HG03571 (cell line): ENCODE data around the gene CACNA2D3.

ENCODE experiments used
- ATAC-seq: cut with Tn5 transposase; IDR thresholded peaks from one replicate; pipeline ENCODE4 v1.9.1; 2021; ENCODE audit not compliant: unreplicated experiment

The CACNA2D3 gene

DNA sequence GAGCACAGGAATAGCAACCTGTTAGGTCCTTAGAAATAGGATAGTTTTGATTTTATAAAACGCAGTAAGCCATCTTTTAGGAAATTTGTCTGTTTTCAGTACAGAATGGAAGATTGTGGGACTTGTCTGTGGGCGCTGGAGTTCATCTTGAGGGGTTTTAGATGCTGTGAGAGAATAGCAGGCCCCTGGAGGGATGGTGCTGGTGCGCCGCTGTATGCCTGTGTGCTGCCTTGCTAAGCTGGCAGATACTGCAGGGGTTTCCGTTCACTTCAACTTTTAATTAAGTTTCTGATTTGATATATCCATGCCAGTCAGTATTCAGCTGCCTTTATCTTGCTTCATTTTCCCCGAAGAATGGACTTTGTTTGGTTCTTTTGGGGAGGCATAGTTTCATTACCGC is 4.2 kb downstream of the CACNA2D3 start:
- no peak for ATAC-seq

DNA sequence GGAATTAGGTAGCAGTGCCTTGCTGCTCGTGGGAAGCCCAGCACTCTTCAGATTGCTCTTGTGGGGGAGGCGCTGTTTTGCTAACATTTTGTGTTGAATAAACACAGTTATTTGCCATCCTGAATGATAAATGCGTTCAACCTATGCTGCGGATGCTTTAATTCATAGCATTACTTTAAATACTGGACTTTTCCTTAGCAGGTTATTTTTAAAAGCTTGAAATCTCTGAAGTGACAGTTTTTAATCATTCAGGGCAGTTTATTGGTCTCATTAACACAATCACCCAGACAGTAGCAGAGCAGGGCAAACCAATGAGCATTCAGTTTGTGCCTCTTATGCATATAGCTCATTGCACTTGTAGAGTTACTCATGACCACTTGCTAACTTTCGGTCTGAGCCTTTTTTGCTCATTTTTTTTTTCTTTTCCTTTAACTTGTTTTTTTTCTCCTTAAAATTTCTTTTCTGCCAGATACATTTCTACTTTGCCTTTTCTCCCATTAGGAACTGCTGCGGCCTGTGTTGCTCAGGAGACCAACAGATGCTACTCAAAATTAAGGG is 5.2 kb downstream of the CACNA2D3 start:
- ATAC-seq: no peak

DNA sequence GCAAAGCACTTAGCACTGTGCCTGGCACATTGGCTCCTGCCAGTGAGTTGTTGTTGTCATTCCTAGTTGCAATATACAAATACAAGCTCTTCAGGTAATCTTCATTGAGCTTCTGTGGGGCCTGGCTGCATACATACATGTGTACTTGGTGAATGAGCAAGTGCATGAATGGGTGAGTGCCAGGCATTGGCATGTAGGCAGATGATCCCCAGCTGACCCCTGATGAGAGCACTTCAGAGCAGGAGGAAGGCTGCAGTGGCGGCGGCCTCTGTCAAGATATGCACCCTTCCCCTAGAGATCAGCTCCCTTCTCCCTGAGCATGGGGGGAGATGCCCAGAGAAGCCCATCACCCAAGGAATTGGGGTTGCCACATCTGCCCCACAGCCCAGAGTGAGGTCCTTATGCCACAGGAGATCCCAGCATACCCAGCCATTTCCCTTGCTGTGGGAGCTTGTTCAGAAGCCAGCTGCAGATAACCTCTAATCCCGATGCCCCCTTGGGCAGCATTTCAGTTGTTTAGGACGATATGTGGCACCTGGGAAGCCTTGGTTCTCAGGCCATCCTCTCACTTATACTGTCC is 8.8 kb downstream of the CACNA2D3 start:
- no peak for ATAC-seq

DNA sequence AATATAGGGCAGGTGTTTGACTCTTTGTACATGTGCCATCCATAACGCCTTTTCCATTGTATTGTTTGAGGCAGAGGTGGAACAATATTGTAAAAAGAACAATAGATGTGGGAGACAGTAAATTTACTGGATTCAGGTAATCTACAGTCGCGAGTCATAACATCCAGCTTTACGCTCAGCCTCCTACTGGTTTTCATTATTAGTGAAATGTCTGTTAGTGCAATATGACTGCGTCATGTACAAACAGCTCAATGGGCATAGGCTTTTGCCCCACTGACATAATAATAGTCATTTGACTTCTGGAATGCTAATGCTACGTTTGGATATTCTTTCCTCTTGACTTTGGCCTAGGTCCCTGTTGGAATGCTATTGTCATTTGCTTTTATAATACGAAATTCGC is 9.5 kb downstream of the CACNA2D3 start:
- no peak for ATAC-seq

DNA sequence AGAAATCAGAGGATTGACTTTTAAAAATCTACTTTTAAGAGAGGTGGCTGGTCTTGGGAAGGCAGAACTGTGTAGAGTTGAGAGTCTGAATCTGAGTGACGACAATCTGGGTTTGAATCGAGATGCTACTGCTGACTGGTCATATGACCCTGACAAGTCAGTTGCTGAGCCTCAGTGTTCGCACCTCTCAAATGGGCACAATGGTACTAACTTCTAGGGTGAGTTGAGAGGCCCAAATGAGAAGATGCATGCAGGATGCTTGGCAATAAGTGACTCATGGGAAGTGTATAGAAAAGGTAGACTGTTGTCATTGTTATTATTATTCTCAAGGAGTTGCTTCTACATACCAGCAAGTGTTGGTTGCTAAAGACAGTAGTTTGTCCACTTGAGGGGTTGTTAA is 10.3 kb downstream of the CACNA2D3 start:
- no peak for ATAC-seq

DNA sequence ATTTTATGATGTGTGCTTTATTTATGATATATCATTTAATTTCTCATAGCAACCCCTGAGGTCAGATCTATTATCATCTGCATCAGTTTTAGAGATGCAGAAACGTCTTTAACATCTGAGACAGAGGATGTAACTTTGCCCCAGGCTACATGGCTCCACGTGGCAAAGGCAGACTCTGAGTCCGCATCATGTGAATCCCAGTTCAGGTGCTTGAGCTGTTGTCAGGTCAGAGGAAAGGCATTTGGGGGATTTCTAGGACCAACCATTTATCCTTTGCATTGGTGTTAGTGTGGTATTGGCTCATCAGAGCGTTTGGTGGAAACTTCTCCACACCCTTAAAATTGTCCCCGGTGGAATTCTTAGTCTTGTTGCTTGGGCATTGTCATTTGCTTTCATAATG is 10.8 kb downstream of the CACNA2D3 start:
- ATAC-seq: no peak

DNA sequence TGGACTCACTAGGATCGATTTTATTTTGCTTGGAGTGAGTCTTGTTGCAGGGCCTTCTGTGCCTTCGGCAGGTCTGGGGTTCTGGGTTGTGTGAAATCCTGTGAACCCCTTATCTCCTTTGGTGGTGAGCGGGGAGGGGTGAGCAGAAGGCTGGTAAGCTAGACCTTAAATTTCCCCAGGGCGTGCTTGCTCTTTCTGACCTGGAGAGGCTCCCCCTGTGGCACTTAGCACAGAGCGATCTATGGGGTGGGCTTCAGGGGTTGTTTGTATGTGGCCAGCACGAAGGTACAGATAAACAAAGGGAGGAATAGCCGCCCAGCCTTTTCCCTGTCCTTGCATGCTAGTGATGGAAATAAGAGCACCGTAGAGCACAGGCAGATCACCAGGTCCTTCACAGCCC is 11.8 kb downstream of the CACNA2D3 start:
- no peak for ATAC-seq

DNA sequence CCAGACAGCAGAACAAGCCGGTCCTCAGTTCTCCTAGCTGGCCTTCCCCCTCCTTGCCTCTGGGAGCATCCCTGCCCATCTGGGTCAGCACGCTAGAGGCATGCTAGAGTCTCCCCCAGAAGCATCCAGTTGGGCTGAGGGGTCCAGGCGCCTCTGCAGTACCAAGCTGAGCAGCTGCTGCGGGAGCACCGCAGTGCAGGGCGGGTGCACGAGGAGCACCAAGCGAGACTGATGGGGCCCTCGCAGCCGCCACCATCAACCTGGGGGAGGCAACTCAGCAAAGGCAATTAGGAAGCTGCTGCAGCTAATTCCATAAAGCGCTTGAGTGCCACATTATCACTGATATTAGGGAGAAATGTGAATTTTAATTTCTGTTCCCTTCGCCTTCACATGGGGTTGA is 12.4 kb downstream of the CACNA2D3 start:
- no peak for ATAC-seq

DNA sequence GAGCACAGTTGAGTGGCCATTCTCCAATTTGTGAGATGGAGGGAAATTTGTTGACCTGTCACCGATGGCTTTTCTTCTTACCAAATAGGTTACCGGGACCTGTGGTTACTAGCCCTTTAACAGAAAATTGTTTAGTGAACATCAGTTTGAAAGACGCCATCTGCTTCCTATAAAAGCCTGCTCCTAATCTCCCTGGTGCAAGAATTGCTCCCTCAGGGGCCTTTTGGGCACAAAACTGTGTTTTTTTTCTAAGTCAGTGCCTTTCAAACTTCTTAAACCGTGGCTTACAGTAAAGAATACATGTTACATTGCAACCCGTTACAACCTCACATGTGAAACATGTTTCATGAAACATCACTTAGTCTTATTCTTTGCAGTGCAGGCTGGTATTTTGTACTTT is 15.0 kb downstream of the CACNA2D3 start:
- ATAC-seq: no peak

DNA sequence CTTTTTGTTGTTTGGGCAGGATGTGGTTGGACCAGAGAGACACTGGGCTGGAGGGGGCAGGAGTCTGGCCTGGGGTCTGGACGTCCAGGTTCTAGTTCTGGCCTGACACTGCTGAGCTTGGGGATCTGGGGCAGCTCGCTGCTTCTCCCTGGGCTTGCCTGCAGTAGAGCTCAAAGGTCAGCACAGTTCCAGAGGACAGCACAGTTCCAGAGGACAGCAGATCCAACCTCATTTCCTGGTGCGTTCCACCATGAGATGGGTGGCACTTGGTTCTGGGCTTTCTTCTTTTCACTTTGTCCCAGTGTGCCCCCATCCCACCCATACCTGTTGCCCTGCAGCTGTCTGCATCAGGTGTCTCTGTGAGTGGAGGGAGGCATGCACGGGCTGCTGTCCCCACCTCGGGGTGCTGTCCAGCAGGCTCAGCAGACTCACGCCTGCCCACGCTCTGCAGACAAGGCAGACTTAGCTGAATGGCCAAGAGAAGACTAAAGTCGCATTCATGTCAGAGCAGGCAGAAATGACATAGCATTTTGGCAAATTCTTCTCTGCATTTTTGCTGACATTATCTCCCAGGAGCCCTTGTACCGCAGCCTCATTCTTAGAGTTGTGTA is 16.7 kb downstream of the CACNA2D3 start:
- no peak for ATAC-seq

DNA sequence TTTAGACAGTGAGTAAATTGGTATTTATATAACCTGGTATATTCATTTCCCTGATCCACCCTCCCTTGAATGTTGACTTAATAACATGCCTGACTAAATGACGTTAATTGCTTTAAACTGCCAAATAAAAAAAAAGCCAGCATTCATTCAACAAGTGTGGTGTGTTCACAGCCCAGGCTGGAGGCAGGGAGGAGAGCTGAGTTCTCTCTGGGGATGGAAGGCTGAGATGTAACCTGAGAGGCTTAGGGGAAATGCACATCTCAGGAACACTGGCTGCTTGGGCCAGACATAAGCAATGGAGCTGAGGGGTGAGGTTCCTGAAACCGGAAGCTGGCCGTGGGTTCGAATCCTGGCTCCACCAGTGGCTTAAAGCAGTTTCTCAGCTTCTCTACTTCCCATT is 17.3 kb downstream of the CACNA2D3 start:
- ATAC-seq: no peak

DNA sequence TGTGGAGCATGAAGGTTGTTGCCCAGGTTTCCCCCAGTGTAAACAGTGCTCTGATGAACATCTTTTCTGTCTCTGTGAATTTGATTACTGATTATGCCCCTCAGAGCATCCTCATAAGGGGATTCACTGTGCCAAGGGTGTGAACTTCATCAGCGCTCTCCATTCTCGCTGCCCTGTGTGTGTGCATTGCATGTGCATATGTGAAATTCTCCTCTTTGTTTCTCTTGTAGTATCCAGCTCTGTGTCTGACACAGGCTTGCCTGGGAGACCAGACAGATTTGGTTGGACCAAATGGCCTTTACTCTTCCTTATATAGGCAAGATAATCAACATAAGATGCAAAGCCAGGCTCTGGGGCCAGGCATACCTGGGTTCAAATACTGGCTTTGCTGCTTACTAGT is 21.9 kb downstream of the CACNA2D3 start:
- ATAC-seq: no peak

DNA sequence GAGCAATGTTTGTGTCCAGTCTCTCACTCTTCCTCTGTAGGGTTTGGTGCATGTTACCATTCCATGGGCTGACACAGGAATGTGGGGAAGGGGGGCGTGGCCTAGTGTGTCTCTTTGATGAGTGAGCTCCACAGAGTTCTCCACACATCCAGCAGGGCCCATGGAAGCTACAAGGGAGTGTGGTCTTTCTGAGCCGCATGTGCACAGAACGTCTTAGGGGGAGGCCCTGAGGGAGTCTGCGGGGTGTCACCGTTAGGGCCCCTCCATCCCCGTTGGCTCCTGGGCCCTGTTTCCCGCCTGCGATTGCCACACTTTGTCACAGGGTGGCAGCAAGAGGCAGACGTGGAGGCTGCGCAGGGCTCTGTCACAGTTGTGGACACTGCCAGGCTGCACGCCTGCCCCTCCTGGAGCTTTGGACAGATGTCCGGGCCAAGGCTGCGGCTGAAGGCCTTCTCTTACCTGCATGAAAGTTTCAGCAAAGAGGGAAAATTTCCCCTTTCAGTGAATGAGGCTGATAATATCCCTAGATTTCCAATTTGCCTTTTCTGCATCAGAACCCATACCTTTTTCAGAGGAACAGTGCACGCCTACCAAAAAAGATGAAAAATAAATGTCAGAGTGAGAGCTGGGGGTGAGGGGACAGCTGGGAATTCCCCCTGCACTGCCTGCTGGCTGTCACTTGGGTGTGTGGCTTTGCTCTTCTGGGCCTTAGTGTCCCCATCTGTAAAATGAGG is 24.3 kb downstream of the CACNA2D3 start:
- no peak for ATAC-seq

DNA sequence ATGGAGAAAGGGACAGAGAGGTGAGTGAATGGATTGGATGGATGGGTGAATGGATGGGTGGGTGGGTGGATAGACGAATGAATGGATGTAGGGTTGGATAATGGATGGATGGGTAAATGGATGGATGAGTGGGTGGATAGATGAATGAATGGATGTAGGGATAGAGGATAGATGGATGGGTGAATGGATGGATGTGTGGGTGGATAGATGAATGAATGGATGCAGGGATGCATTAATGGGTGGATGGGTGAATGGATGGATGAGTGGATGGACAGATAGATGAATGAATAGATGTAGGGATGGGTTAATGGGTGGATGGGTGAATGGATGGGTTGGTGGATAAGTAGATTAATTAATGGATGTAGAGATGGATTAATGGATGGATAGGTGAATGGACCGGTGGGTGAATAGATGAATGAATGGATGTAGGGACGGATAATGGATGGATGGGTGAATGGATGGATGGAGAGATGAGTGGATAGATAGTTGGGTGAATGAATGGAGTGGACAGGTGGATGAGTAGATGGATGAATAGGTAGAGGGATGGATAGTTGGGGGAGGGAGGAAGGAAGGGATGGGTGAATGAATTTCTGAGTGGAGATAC is 28.6 kb downstream of the CACNA2D3 start:
- no peak for ATAC-seq

DNA sequence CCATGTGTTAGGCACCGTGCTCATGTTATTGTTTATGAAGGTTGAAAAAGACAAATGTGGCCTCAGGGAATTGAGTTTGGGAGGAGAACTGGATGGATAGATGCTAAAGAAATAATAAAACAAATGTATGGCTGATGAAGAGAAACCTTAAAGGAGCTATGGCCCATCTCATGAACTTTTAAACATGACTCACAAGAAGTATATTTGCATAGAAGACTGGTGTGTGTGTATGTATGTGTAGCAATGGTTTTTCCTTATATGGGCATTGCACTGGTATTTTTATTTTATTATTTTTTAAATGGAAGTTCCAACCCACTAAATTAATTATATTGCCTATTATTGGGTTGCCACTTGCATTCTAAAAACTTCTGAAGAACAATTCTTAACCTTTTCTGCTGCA is 31.1 kb downstream of the CACNA2D3 start:
- ATAC-seq: no peak

DNA sequence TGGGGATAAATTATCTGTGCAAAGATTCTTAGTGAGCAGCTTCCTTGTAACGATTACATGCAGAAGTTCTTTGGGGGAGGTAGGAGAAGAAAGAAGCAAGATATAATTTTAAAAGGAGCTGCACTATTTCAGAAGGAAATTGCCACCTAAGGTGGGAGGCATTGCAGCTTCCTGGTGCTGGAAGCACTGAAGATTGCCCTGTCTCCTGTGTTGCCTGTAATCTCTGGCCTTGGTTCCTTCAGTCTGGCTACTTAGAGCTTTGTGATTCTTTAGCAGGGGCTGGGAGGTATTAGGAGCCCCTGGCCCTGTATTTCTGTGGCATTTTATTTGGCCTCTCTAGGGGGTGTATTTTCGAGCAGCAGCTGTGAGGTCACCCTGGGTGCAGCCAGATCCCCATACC is 35.5 kb downstream of the CACNA2D3 start:
- ATAC-seq: no peak

DNA sequence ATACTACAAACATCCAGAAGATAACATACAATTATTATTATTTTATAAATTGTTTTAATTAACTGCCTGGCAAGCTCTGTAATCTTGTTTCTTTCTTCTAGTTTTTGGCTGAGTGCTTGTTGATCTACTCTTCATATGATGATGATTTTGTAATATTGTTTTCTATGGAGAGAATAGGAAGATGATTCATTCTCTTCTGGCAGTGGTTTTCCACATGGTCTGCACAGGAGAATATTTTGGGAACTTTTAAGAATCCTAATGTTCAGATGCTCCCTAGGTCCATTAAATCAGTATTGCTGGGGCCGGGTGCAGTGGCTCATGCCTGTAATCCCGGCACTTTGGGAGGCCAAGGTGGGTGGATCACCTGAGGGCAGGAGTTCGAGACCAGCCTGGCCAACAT is 37.6 kb downstream of the CACNA2D3 start:
- ATAC-seq: no peak

DNA sequence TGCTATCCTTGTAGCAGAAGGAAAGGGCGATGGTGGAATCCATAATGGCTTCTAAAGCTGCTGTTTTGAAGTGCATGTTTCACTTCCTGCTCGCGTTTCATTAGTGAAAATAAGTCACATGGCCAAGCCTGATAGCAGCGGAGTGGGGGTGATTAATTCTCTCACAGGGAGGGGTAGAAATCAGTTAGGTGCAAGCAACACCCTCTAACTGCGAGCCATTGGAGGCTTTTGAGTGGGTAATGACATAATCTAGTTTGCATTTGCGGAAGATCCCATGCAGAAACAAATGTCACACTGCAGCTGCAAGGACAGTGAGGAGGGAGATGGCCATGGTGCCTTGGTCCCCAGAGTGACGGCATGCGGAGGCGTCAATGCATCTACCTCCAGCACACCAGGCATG is 41.1 kb downstream of the CACNA2D3 start:
- ATAC-seq: no peak

DNA sequence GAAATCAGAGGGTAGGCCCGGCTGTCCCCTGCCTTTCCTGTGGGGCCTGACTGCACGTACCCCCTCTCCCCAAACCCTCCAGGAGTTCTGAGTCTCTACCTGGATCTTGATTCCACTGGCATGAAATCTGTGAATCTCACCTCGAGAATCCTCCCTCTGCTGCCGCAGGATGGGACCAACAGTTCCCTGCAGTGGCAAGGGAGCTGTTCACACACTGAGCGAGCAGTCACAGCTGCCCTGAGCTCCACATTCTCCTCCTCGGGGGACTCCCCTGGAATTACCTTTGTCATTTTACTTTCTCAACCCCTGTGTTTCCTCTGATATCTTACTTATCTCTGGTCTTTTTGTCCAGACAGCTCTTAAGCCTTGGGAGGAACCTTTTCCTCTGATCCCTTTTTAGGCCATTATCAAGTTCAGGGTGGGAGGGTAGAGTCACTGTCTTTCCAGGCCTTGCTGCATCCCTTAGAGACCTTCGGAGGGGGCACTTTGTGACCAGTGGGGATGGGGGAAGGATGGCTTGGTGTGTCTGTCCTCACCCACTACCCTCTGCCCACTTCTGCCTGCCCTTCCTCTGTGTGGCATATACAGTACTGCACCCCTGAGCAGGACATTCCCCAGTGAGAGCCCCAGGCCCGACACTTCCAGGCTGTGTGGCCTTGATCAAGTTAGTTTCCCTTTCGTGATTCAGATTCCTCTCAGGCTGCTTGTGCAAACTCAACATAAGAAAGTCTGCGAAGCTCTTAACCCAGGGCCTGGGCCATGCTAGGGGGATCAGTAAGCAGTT is 42.0 kb downstream of the CACNA2D3 start:
- ATAC-seq: no peak

DNA sequence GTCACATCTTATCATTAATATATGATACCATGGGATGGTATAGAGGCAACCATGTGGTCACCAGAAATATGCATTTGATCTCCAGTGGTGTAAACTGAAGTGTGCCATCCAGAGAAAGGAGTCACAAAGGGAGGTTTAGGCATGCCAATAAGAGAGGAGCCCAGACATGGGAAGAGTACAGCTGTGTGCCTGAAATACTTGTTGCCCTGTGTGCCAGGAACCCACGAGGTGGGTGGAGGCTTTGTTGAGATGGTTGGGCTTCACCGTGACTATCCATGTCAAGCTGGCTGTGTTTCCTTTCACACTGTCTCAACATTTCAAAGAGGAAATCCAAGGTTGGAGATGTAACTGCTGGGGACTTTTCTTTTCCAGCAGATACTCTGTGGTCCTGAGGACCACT is 43.5 kb downstream of the CACNA2D3 start:
- no peak for ATAC-seq

DNA sequence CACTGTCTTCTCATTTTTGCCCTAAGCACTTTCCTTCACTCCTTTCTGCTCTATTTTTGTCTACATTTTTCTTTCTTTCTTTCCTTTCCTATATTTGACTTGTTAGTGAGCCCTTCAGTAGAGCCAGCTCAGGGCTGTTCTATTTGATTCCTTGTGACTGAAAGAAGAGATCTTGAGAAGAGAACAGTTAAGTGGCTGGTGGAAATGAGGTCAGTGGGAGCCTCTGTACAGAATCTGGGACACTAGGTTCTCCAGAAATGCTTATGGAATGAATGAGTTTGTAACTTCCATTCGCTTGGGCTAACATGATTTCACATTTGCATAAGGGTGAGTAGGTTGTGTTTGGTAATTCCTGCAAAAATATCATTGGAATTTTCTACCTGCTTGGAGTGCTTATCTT is 45.6 kb downstream of the CACNA2D3 start:
- ATAC-seq: no peak
